Stimulated activated CD8-positive, alpha-beta memory T cell treated with anti-CD3 and anti-CD28 coated beads, Interleukin-7, amount 100 ng/mL, for 1 hour (primary cell): ENCODE data around the gene PRDM16.

Experiments used
- DNase-seq, 2 donors: peaks; one replicate each; pipeline ENCODE4 v3.0.0-alpha.2; 2020; ENCODE audit warnings: low read depth in 2 of 2

Gene PRDM16

GRCh38 chr1:3339856-3340255, 270.9 kb downstream of the PRDM16 start:
- no peak for DNase-seq

- DNase-seq, result no peak
Measured at GRCh38 chr1:3340548-3341235, 271.7 kb downstream of the PRDM16 start.

- DNase-seq, result no peak
Measured at GRCh38 chr1:3341236-3341994, 272.4 kb downstream of the PRDM16 start.

DNA sequence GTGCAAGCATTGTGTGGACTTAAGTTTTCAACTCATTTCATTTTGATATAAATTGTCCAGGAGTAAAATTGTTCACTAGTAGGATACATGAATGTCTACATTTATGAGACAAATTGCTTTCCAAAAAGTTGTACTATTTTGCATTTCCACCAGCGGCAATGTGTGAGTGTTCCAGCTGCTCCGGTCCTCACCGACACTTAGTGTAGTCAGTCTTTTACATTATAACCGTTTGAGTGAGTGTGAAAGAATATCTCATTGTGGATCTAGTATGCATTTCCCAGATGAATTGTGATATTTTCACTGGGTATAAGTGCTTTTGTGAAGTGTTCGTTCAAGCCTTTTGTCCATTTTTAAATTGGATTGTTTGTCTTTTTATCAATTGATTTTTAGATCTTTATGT, 274.0 kb downstream of the PRDM16 start:
- no peak for DNase-seq

DNA sequence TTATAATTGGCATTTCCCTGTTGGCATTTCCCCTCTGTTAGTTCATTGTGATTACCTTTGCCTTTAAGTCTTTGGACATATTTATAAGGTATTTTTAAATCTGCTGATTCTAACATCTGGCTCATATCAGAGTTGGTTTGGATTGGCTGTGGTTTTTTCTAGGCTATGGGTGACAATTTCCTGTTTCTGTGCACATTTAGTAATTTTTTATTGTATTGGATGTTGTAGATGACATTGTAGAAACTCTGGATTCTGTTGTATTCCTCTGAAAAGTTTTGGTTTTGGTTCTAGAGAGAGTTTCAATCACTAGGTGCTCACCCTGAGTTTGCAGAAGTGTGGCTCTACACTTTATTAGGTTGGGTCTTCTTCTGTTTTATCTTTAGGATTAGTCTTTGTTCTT, 275.4 kb downstream of the PRDM16 start:
- DNase-seq, result no peak

GRCh38 chr1:3345792-3346191, 276.8 kb downstream of the PRDM16 start:
- no peak for DNase-seq

- DNase-seq, result no peak
Measured at GRCh38 chr1:3346478-3346877, 277.5 kb downstream of the PRDM16 start.

GRCh38 chr1:3347257-3348020, 278.4 kb downstream of the PRDM16 start:
- DNase-seq, result no peak

DNA sequence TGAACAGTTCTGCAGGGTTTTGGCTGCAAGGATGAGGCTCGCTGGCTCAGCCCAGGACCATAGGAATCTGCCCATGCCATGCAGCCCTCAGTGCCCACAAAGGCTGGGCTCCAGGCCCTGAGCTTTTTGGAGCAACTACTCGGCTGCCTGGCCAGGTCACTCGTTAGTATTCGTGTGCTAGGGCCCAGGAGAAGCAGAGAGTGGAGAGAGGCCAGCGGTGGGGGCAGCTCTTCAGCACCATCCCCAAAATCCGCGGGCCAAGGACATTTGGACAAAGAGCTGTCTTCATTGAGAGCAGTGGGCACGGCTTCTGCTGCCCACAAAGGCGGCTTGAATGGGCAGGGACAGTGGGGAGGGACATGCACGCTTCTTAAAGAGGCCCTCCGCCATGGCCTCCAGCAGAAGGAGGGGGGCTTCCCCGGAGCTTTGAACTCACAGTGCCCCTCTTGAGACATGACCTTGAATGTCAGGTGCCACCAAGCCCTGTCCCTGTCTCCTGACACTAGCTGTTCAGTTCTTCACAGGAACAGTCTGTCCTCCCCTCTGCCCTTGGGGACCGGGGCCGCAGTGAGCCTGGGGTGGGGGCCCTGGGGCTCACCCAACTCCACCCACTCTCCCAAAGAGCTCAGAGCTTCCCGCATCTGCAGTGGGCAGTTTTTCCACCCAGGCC, 279.3 kb downstream of the PRDM16 start:
- no peak for DNase-seq

DNA sequence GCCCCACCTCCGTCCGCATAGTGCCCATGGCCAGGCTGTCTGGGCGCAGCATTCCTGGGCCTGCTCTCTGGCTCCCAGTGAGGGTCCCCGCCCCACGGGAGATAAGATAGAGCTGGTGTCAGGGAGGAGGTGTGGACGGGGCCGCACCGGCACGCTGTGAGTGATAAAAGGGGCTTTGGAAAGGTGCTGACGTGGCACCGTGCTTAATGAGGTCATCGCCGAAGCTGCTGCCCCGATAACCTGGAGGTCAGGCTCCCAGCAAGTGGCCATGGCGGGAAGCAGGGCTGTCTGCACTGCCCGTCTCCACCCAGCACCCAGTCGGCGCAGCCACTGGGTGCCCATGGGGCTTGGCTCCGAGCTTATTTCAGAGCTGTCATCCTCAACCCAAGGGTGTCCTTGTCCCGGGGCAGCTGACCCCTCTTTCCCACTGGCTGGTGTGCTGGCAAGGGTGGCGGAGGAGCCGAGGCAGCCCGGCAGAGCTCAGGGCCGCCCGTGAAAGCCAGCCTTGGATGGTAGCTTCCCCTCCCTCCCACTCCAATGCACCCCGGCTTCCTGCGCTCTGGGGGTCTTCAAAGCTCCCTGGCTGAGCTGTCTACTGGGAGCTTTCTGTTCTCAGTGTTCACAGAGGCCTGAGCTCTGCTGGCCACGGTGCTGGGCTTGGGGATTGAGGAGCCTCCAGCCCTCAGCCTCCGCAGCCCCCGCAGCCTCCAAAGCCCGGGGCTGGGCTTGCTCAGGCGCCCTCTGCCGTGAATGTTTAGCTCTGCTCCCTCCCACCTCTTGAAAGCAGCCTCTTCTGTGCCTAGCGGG, 280.4 kb downstream of the PRDM16 start:
- DNase-seq, result no peak

- no peak for DNase-seq
Measured at GRCh38 chr1:3349968-3350299, 280.9 kb downstream of the PRDM16 start.

GRCh38 chr1:3350506-3351261, 281.7 kb downstream of the PRDM16 start:
- no peak for DNase-seq

- no peak for DNase-seq
Measured at GRCh38 chr1:3351449-3352298, 282.7 kb downstream of the PRDM16 start.

DNA sequence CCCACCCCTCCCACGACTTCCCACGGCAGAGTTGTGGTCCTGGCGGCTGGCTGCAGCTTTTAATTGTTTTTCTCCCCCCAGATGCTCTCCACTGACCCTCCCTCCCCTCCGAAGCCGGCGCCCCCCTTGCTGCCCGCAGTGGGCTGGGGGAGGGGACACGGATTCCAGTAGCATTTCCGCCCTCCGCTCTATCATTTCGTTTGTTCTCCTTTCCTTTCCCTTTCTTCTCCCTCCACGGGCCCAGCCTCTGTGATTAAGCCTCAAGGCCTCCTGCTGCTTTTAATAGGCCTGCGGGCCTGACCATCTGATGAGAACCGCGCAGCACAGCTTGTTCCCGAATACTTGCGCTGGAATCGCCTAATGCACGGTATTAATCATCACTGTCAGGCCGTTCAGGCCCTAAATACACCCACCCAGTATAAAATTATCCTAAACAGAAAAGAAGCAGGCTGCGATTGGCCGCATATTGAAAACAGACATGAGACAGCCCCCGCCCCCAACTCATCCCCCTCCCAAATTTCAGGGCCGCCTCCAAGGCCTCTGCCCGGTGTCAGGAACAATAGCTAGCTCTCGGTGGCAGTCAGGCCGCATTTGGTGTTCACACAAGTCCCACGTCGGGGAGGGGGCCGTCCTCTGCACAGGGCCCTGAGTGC, 283.4 kb downstream of the PRDM16 start:
- no peak for DNase-seq

DNA sequence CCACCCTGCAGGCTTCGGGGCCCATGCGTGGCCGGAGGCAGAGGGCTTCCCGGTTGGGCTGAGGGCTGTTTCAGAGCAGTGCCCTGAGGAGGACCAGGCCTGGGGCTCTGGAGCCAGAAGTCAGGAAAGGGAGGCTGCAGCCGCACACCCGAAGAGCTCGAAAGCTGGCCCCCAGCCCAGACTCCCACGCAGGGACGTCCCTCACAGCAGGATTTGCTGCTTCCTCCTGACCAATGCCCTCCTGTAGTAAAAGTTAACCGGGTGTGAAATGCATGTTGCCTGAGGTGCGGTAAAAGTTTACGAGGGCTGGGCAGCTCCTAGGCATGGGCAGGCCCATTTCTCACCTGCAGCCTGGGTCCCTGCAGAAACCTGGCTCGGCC, 283.9 kb downstream of the PRDM16 start:
- no peak for DNase-seq

- DNase-seq, result no peak
Measured at GRCh38 chr1:3353876-3354275, 284.9 kb downstream of the PRDM16 start.

DNA sequence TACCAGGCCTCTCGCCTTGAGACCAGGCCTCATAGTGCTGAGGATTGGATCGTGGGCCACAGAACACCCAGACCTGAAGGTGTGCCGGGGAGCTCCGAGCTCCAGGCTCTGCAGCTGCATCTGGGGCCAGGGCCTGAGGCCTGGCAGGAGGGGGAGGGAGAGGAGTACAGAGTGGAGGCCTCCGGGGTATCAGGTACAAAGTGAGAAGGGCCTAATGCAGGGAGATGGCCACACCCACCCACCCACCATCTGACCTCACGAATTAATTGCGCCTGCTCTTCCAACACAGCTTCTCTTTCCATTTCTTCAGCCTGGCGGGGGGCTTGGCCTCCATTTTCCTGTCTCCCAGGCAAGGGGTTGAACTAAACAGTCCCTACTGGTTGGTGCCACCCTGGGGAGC, 286.1 kb downstream of the PRDM16 start:
- no peak for DNase-seq

GRCh38 chr1:3355894-3356826, 287.2 kb downstream of the PRDM16 start:
- no peak for DNase-seq
